Progenitor cell of endocrine pancreas (in vitro differentiated cells): ENCODE results near the gene RPRM. TPM values are rescaled to one million over a fixed set of nuclear protein-coding genes. Genes with fewer than 3 reads are reported as not detected.

Experiments
- DNase-seq: peaks from one replicate; pipeline ENCODE4 v3.0.0; 2021; ENCODE audit warnings: low spot score; ENCODE audit not compliant: unreplicated experiment
- H3K27ac Mint-ChIP-seq: 2 replicates; pipeline ENCODE4 v1.8.0; 2021; ENCODE audit warnings: mild to moderate bottlenecking, moderate library complexity, mixed read lengths
- H3K27me3 Mint-ChIP-seq: 2 replicates; pipeline ENCODE4 v1.8.0; 2021; ENCODE audit warnings: mixed read lengths
- H3K36me3 Mint-ChIP-seq: 2 replicates; pipeline ENCODE4 v1.8.0; 2022; ENCODE audit warnings: mixed read lengths; ENCODE audit not compliant: insufficient read depth
- H3K4me1 Mint-ChIP-seq: 2 replicates; pipeline ENCODE4 v1.8.0; 2021; ENCODE audit warnings: low read depth, mixed read lengths
- H3K4me3 Mint-ChIP-seq: 2 replicates; pipeline ENCODE4 v1.8.0; 2021; ENCODE audit warnings: low read depth, mild to moderate bottlenecking, moderate library complexity, mixed read lengths
- H3K9me3 Mint-ChIP-seq: 2 replicates; pipeline ENCODE4 v1.8.0; 2021; ENCODE audit warnings: low read depth, mixed read lengths
- CTCF ChIP-seq: fragments of 200-600 bp; sonication (generic); IDR thresholded peaks from one replicate; pipeline ENCODE4 v1.5.0; 2021; ENCODE audit warnings: antibody characterized with exemption, mild to moderate bottlenecking; ENCODE audit not compliant: unreplicated experiment
- total RNA-seq: library from RNA; stranded (reverse); gene quantifications from 2 replicates; pipeline ENCODE4 v1.2.1, GENCODE V29; 2021

Gene RPRM
- total RNA-seq, 1 donor from 2014 or later, result 3.1 TPM

- no peak overlapping the region for H3K27ac Mint-ChIP-seq
- H3K4me1 Mint-ChIP-seq, result peaks cover 7% of the 10 kb centered on the region
- no peak overlapping the region for H3K4me3 Mint-ChIP-seq
- peaks cover 9% of the 10 kb centered on the region for H3K9me3 Mint-ChIP-seq
- no peak for DNase-seq
- no peaks in the 10 kb centered on the region for H3K36me3 Mint-ChIP-seq
- H3K27me3 Mint-ChIP-seq, result no peaks in the 10 kb centered on the region
- TF ChIP-seq CTCF, result no peak
These were observed 45.2 kb downstream of the RPRM start for GRCh38 chr2:153433403-153433802.

- Mint-ChIP-seq H3K36me3 (no peaks in the 10 kb centered on the region), H3K4me3 (no peak overlapping the region), H3K9me3 (peaks cover 4% of the 10 kb centered on the region)
These were observed 46.2 kb downstream of the RPRM start for GRCh38 chr2:153432381-153432780.

GRCh38 chr2:153431114-153431513, 47.4 kb downstream of the RPRM start:
- Mint-ChIP-seq H3K27ac (no peak overlapping the region), H3K4me3 (no peak overlapping the region), H3K9me3 (no peaks in the 10 kb centered on the region), H3K4me1 (peaks cover 7% of the 10 kb centered on the region), H3K27me3 (no peaks in the 10 kb centered on the region), H3K36me3 (no peaks in the 10 kb centered on the region)
- TF ChIP-seq CTCF, result no peak
- no peak for DNase-seq

More at GRCh38 chr2:153432381-153432780, 46.2 kb downstream of the RPRM start:
- no peak for TF ChIP-seq CTCF
- DNase-seq, result no peak
- no peak overlapping the region for H3K27ac Mint-ChIP-seq
- H3K27me3 Mint-ChIP-seq, result no peaks in the 10 kb centered on the region
- H3K4me1 Mint-ChIP-seq, result peaks cover 7% of the 10 kb centered on the region
